GM21423 (cell line): Measurements from ENCODE around the gene FGF21.
"Not testable (repeated sequence)": the region's sequence is repeated elsewhere in the genome, so short reads cannot be mapped to it uniquely, and the experiment has no call there.

Source experiments
- ATAC-seq: cut with Tn5 transposase; IDR thresholded peaks from one replicate; pipeline ENCODE4 v1.9.1; 2021; ENCODE audit warnings: mild to moderate bottlenecking, moderate library complexity; ENCODE audit not compliant: unreplicated experiment

The FGF21 gene

GRCh38 chr19:48755084-48755641 lies at the start of gene FGF21:
Gene FGF21 (plus strand): TSS chr19:48755524. CDS start chr19:48756237, 713 bp downstream.
- no peak for ATAC-seq

- no peak for ATAC-seq
These were observed 46.9 kb upstream of the FGF21 start for GRCh38 chr19:48708471-48708870.

- ATAC-seq: no peak
These were observed 44.1 kb upstream of the FGF21 start for GRCh38 chr19:48711106-48711662.

- no peak for ATAC-seq
These were observed 42.1 kb upstream of the FGF21 start for GRCh38 chr19:48713041-48713863.

GRCh38 chr19:48713864-48714755 lies 41.2 kb upstream of the FGF21 start:
- ATAC-seq: peak; percentile 90

GRCh38 chr19:48714759-48715675 lies 40.3 kb upstream of the FGF21 start:
- no peak for ATAC-seq

GRCh38 chr19:48715681-48716171 lies 39.6 kb upstream of the FGF21 start:
- ATAC-seq: no peak

GRCh38 chr19:48716562-48717291 lies 38.6 kb upstream of the FGF21 start:
- no peak for ATAC-seq

GRCh38 chr19:48718106-48718505 lies 37.2 kb upstream of the FGF21 start:
- ATAC-seq: not testable (repeated sequence)

- ATAC-seq: no peak
These were observed 36.6 kb upstream of the FGF21 start for GRCh38 chr19:48718711-48719231.

- no peak for ATAC-seq
These were observed 35.8 kb upstream of the FGF21 start, which contains the start of gene MAMSTR for GRCh38 chr19:48719263-48720171. Gene MAMSTR (minus strand): TSS chr19:48719725. CDS start chr19:48719031, 694 bp downstream.

- no peak for ATAC-seq
These were observed 35.1 kb upstream of the FGF21 start for GRCh38 chr19:48720251-48720612.

- peak; percentile 67 for ATAC-seq
These were observed 34.6 kb upstream of the FGF21 start for GRCh38 chr19:48720613-48721296.

- no peak for ATAC-seq
These were observed 33.1 kb upstream of the FGF21 start for GRCh38 chr19:48722196-48722708.

- no peak for ATAC-seq
These were observed 30.2 kb upstream of the FGF21 start for GRCh38 chr19:48724796-48725753.

GRCh38 chr19:48726556-48726955 lies 28.8 kb upstream of the FGF21 start:
- ATAC-seq: no peak
